A549 (cell line): ENCODE measurements around the gene ERVMER34-1. TPM values are rescaled to one million over a fixed set of nuclear protein-coding genes. Genes with fewer than 3 reads are reported as not detected.

ENCODE experiments used
- ATAC-seq, 2 experiments: fragments of 200-7000 bp in 1 of 2; fragments of >200 bp in 1 of 2; cut with Nextera tagmentation in 1 of 2; cut with Tn5 transposase in 1 of 2; 3 replicates each; pipeline versions ENCODE4 v1.8.0 to v1.9.1; 2018 to 2020; ENCODE audit warnings: mild to moderate bottlenecking in 1 of 2, moderate library complexity in 1 of 2
- CTCF ChIA-PET: fragments of 300-600 bp; sonication (Branson Sonifier 250); formaldehyde crosslinking; extraction: SDS; loops from one replicate; lab custom pipeline; 2021; ENCODE audit warnings: antibody characterized with exemption, inconsistent platforms; lab: Yijun Ruan, JAX
- POLR2A ChIA-PET: fragments of 350-600 bp; formaldehyde crosslinking; extraction: SDS; loops from one replicate; lab custom pipeline; 2021; ENCODE audit warnings: antibody characterized with exemption, inconsistent platforms; lab: Yijun Ruan, JAX
- DNase-seq, 2 experiments: peaks; one replicate each; pipeline versions ENCODE4 v3.0.0 to v3.0.0-alpha.2; 2011 to 2016; ENCODE audit warnings: low read depth in 1 of 2, low spot score in 1 of 2
- FAIRE-seq: peaks from 2 replicates; lab custom pipeline; 2011; peaks lifted over from hg19 to GRCh38; lab: Jason Lieb, UNC
- H3K27ac ChIP-seq, 2 experiments: fragments of >200 bp; sonication (Bioruptor Twin); formaldehyde crosslinking; 3 replicates each; pipeline ENCODE4 v1.5.1; 2016 to 2017
- H3K4me1 ChIP-seq: fragments of >200 bp; sonication (Bioruptor Twin); formaldehyde crosslinking; 3 replicates; pipeline ENCODE4 v1.6.1; 2016
- H3K4me2 ChIP-seq: fragments of >200 bp; sonication (Bioruptor Twin); formaldehyde crosslinking; 3 replicates; pipeline ENCODE4 v1.6.1; 2016
- H3K4me3 ChIP-seq: fragments of >200 bp; sonication (Bioruptor Twin); formaldehyde crosslinking; 3 replicates; pipeline ENCODE4 v1.5.1; 2016
- H3K9me3 ChIP-seq: fragments of >200 bp; sonication (Bioruptor Twin); formaldehyde crosslinking; 3 replicates; pipeline ENCODE4 v1.6.1; 2016
- BHLHE40 ChIP-seq: IDR thresholded peaks from 2 replicates; pipeline ENCODE4 v1.6.1; 2012; ENCODE audit warnings: low read depth, low read length, inconsistent platforms
- CBX2 ChIP-seq: fragments of 200-600 bp; sonication (generic); IDR thresholded peaks from 2 replicates; pipeline ENCODE4 v1.6.1; 2016; ENCODE audit warnings: low read depth, mild to moderate bottlenecking, borderline replicate concordance
- CBX8 ChIP-seq: fragments of 200-600 bp; sonication (generic); IDR thresholded peaks from 2 replicates; pipeline ENCODE4 v1.6.1; 2016
- CHD4 ChIP-seq: fragments of 200-600 bp; sonication (generic); IDR thresholded peaks from 2 replicates; pipeline ENCODE4 v1.6.1; 2016; ENCODE audit warnings: antibody characterized with exemption, mild to moderate bottlenecking, borderline replicate concordance
- CTCF ChIP-seq: fragments of >200 bp; sonication (Bioruptor Twin); formaldehyde crosslinking; IDR thresholded peaks from 3 replicates; pipeline ENCODE4 v1.5.1; 2016
- E2F6 ChIP-seq: IDR thresholded peaks from 2 replicates; pipeline ENCODE4 v1.6.1; 2012; ENCODE audit warnings: low read depth, borderline replicate concordance
- EHF ChIP-seq: fragments of 250-450 bp; sonication (Bioruptor Pico); IDR thresholded peaks from 2 replicates; pipeline ENCODE4 v1.5.0; 2020; ENCODE audit warnings: mild to moderate bottlenecking
- EHMT2 ChIP-seq: fragments of 200-600 bp; sonication (generic); IDR thresholded peaks from 2 replicates; pipeline ENCODE4 v1.6.1; 2016; ENCODE audit warnings: antibody characterized with exemption, low read depth, mild to moderate bottlenecking, moderate library complexity
- ELK1 ChIP-seq: fragments of 150-350 bp; IDR thresholded peaks from 2 replicates; pipeline ENCODE4 v1.6.1; 2014; ENCODE audit warnings: low read depth, mild to moderate bottlenecking, low read length
- GATA3 ChIP-seq: IDR thresholded peaks from 2 replicates; pipeline ENCODE4 v1.6.1; 2012; ENCODE audit warnings: borderline replicate concordance
- HEYL ChIP-seq: fragments of 250-450 bp; sonication (Bioruptor Pico); IDR thresholded peaks from 2 replicates; pipeline ENCODE4 v1.8.0; 2021; ENCODE audit warnings: mild to moderate bottlenecking, moderate library complexity
- HMGXB4 ChIP-seq: fragments of 250-450 bp; sonication (Bioruptor Pico); IDR thresholded peaks from 2 replicates; pipeline ENCODE4 v1.5.0; 2021; ENCODE audit warnings: mild to moderate bottlenecking, moderate library complexity, borderline replicate concordance
- HOXA7 ChIP-seq: fragments of 250-450 bp; sonication (Bioruptor Pico); IDR thresholded peaks from 2 replicates; pipeline ENCODE4 v1.5.0; 2020; ENCODE audit warnings: mild to moderate bottlenecking, moderate library complexity
- MAZ ChIP-seq: fragments of 150-350 bp; IDR thresholded peaks from 2 replicates; pipeline ENCODE4 v1.6.1; 2014; ENCODE audit warnings: antibody characterized with exemption, low read depth, low read length, borderline replicate concordance
- PBX3 ChIP-seq: IDR thresholded peaks from 2 replicates; pipeline ENCODE4 v1.6.1; 2012
- REST ChIP-seq: fragments of 200-600 bp; sonication (generic); IDR thresholded peaks from 2 replicates; pipeline ENCODE4 v1.6.1; 2016; ENCODE audit warnings: antibody characterized with exemption, mild to moderate bottlenecking, moderate library complexity
- RFX5 ChIP-seq: fragments of 450-650 bp; IDR thresholded peaks from 2 replicates; pipeline ENCODE4 v1.7.1; 2014; ENCODE audit warnings: antibody characterized with exemption, mild to moderate bottlenecking, moderate library complexity
- SMC3 ChIP-seq: fragments of >200 bp; sonication (Bioruptor Twin); formaldehyde crosslinking; IDR thresholded peaks from 3 replicates; pipeline ENCODE4 v1.6.1; 2018; ENCODE audit warnings: inconsistent platforms
- TFCP2L1 ChIP-seq: fragments of 250-450 bp; sonication (Bioruptor Pico); IDR thresholded peaks from 2 replicates; pipeline ENCODE4 v1.5.0; 2021; ENCODE audit warnings: mild to moderate bottlenecking
- USF2 ChIP-seq: fragments of 450-650 bp; IDR thresholded peaks from 2 replicates; pipeline ENCODE4 v1.6.1; 2014; ENCODE audit warnings: antibody characterized with exemption
- ZC3H11A ChIP-seq: fragments of 450-650 bp; IDR thresholded peaks from 2 replicates; pipeline ENCODE4 v1.6.1; 2014; ENCODE audit warnings: antibody characterized with exemption, mild to moderate bottlenecking
- ZFP36 ChIP-seq: fragments of 450-650 bp; IDR thresholded peaks from 2 replicates; pipeline ENCODE4 v1.6.1; 2014; ENCODE audit warnings: borderline replicate concordance; ENCODE audit not compliant: partially characterized antibody
- WGBS: methylation state at CpG from one replicate; pipeline ENCODE4 v1.1.6; 2017; ENCODE audit errors: missing lambda C conversion rate; 5-methylcytosine and 5-hydroxymethylcytosine counted together
- polyA plus RNA-seq, 4 experiments: library from polyadenylated mRNA; depleted of rRNA in 3 of 4; stranded (reverse); fragments of >200 nt; fragmentation: RNase III in 1 of 4; extraction: RNeasy Plus Mini Kit Qiagen cat#74134 plus additional on column Dnase treatment in 1 of 4; gene quantifications; 2 replicates in 3 of 4; 3 replicates in 1 of 4; pipeline ENCODE4 v1.2.3, GENCODE V29; 2011 to 2017

ERVMER34-1 gene
- polyA plus RNA-seq, 2 of the 4 experiments (the other 2 are of a cell fraction), result 0.41 to 0.59 TPM

GRCh38 chr4:52701207-52701606 lies 50.0 kb downstream of the ERVMER34-1 start:
- ChIA-PET POLR2A (no interaction called here), CTCF (no interaction called here)
- 85% methylated on average over 3 of the region's 3 CpGs for WGBS

GRCh38 chr4:52694936-52695335 lies 56.3 kb downstream of the ERVMER34-1 start:
- ATAC-seq (no peak), DNase-seq (no peak), FAIRE-seq (no peak)
- no peak for TF ChIP-seq CBX8
- no peak for TF ChIP-seq EHF (CRISPR knock-in tag)
- TF ChIP-seq SMC3, result no peak
- TF ChIP-seq HEYL, result no peak
- no peak for TF ChIP-seq CTCF
- TF ChIP-seq PBX3, result no peak
- no peak for TF ChIP-seq ZC3H11A
- TF ChIP-seq USF2, result no peak
- TF ChIP-seq ELK1, result no peak
- no peak for TF ChIP-seq HOXA7 (CRISPR knock-in tag)
- TF ChIP-seq RFX5, result no peak
- TF ChIP-seq MAZ, result no peak
- TF ChIP-seq TFCP2L1 (CRISPR knock-in tag), result no peak
- TF ChIP-seq E2F6, result no peak
- TF ChIP-seq ZFP36, result no peak
- TF ChIP-seq HMGXB4 (CRISPR knock-in tag), result no peak
- TF ChIP-seq REST, result no peak
- Histone ChIP-seq H3K9me3 (no peaks in the 10 kb centered on the region), H3K4me3 (no peak overlapping the region), H3K4me1 (no peaks in the 10 kb centered on the region), H3K27ac (no peak overlapping the region), H3K4me2 (no peak overlapping the region)
- 58% methylated on average over 2 of the region's 2 CpGs for WGBS
- CTCF ChIA-PET, result no interaction called here
- POLR2A ChIA-PET, result no interaction called here

More at GRCh38 chr4:52701207-52701606, 50.0 kb downstream of the ERVMER34-1 start:
- ATAC-seq, result no peak
- H3K9me3 ChIP-seq, result no peaks in the 10 kb centered on the region
- TF ChIP-seq CHD4 (no peak), BHLHE40 (no peak), GATA3 (no peak), CBX2 (no peak), EHMT2 (no peak)
- TF ChIP-seq, all 56 proteins: peak for 0
- Histone ChIP-seq H3K4me1 (no peaks in the 10 kb centered on the region), H3K27ac (no peak overlapping the region), H3K4me2 (no peak overlapping the region), H3K4me3 (no peak overlapping the region)
- FAIRE-seq (no peak), DNase-seq (no peak)
